Measurements from ENCODE around the gene SLC4A1. TPM values are rescaled to one million over a fixed set of nuclear protein-coding genes. Genes with fewer than 3 reads are reported as not detected.

The SLC4A1 gene
- total RNA-seq, 1 donor: 0.42 TPM

DNA sequence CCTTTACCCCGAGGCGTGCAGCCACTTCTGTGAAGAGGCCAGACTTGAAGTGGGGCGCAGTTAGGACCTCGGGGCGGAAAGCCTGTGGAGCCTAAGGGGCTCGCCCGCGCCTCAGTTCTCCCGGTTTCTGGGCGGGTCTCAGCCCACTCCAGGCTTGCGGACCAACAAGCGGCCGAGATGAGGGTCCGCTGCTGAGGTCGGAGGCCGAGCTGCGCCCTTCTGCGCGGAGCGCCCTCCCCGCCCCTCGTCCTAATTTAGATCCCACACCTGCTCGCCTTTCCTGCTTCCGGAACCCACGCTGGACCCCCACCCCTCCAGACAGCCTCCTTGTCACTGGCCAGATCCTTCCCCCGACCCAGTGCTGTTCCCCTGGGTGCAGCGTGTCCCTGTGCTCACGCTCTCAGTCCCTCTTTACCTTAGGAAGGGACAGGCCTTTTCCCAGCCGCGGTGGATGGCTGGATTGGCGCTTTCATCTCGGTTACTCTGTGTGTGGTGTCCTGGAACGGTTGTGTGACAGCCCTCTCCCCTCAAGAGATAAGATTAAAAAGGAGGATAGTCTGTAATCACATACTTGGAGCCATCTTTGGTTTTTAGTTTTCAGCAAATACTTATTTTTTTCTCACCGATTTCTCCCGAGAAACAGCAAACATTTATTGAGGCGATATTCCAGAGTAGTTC lies 67.3 kb downstream of the SLC4A1 start:
- H3K4me1 ChIP-seq (ENCODE audit: insufficient read depth, low read length): peaks cover 54% of the 10 kb centered on the region
- no peaks in the 10 kb centered on the region for H3K27me3 ChIP-seq (ENCODE audit: insufficient read depth, low read length)
- peak overlapping the region; percentile 63 for H3K4me3 ChIP-seq (ENCODE audit: low read length)
- H3K9me3 ChIP-seq (ENCODE audit: low read depth, low read length): no peaks in the 10 kb centered on the region

DNA sequence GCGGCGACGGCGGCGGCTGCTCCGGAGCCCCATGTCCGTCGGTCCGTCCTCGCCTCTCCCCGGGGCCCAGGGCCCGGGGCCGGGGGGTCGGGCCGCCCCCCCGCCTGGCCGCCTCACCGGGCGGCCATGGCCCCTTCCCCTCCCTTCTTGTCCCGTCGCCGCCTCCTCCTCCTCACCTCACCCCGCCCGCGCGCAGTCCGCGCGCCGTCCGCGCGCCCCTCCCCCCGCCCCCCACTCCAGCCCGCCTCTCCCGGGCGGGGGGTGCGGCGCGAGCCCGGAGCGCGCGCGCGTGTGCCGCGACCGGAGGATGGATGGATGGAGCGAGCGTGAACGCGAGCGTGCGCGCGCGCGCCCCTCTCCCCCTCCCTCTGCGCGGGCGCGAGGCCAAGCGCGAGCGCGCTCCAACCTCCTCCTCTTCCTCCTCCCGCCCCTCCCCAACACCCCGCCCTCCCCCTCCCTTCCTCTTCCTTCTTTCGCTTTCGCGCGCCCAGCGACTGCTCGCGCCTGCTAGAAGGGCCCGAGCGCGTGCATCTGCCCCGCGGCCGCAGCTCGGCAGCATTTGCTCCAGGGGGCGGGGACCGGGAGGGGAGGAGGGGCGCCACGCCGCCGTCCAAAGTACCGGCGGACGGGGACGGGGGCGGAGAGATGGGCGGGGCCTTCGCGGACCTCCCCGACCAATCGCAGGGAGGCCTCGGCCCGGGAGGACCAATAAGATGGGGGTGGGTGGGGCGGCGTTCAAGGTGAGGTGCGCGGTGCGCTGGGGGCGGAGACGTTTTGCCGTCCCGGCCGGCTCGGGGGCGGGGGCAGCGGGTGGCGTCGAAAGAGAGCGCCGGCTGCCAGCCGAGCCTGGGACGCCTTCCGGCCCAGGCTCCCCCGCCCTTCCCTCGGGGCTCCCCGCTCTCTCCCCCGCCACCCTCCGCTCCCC lies 68.1 kb downstream of the SLC4A1 start, which contains the start of gene ATXN7L3:
Gene ATXN7L3 (minus strand): TSS at position 332 of the 925 bp plus-strand sequence. CDS start 1,814 bp downstream, outside the sequence.
- Histone ChIP-seq H3K4me1 (ENCODE audit: insufficient read depth, low read length) (peaks cover 51% of the 10 kb centered on the region), H3K27me3 (ENCODE audit: insufficient read depth, low read length) (no peaks in the 10 kb centered on the region), H3K4me3 (ENCODE audit: low read length) (peak within 1 kb of the TSS; percentile 80), H3K9me3 (ENCODE audit: low read depth, low read length) (no peaks in the 10 kb centered on the region)

- Histone ChIP-seq H3K4me3 (ENCODE audit: low read length) (peak overlapping the region; percentile 80), H3K27me3 (ENCODE audit: insufficient read depth, low read length) (no peaks in the 10 kb centered on the region), H3K4me1 (ENCODE audit: insufficient read depth, low read length) (peaks cover 42% of the 10 kb centered on the region), H3K9me3 (ENCODE audit: low read depth, low read length) (no peaks in the 10 kb centered on the region)
Measured at GRCh38 chr17:44198721-44199552, 69.0 kb downstream of the SLC4A1 start.

Other genes with a start within 250 kb of the SLC4A1 start
- 44.4 TPM for gene LSM12, start 201.5 kb downstream of the SLC4A1 start, total RNA-seq
- 5.0 TPM for gene G6PC3, start 197.4 kb downstream of the SLC4A1 start, total RNA-seq
- 69.3 TPM for gene HDAC5, start 144.5 kb downstream of the SLC4A1 start, total RNA-seq
- gene HROB, start 126.2 kb downstream of the SLC4A1 start, total RNA-seq: 1.3 TPM
- gene ASB16, start 97.4 kb downstream of the SLC4A1 start, total RNA-seq: not detected
- gene TMUB2, start 81.2 kb downstream of the SLC4A1 start, total RNA-seq: 20.4 TPM
- gene ATXN7L3, start 68.3 kb downstream of the SLC4A1 start, total RNA-seq: 44.7 TPM
- 56.4 TPM for gene UBTF, start 48.5 kb downstream of the SLC4A1 start, total RNA-seq
- gene RUNDC3A, start 40.5 kb upstream of the SLC4A1 start, total RNA-seq: 0.10 TPM
- 36.0 TPM for gene SLC25A39, start 56.7 kb upstream of the SLC4A1 start, total RNA-seq
- 294 TPM for gene GRN, start 77.2 kb upstream of the SLC4A1 start, total RNA-seq
- 0.10 TPM for gene FAM171A2, start 95.7 kb upstream of the SLC4A1 start, total RNA-seq
- 54.5 TPM for gene ITGA2B, start 121.5 kb upstream of the SLC4A1 start, total RNA-seq
- gene GPATCH8, start 235.3 kb upstream of the SLC4A1 start, total RNA-seq: 72.9 TPM

Data from mononuclear cell (primary cell).